ENCODE data around the gene ARX.

Gene ARX

DNA sequence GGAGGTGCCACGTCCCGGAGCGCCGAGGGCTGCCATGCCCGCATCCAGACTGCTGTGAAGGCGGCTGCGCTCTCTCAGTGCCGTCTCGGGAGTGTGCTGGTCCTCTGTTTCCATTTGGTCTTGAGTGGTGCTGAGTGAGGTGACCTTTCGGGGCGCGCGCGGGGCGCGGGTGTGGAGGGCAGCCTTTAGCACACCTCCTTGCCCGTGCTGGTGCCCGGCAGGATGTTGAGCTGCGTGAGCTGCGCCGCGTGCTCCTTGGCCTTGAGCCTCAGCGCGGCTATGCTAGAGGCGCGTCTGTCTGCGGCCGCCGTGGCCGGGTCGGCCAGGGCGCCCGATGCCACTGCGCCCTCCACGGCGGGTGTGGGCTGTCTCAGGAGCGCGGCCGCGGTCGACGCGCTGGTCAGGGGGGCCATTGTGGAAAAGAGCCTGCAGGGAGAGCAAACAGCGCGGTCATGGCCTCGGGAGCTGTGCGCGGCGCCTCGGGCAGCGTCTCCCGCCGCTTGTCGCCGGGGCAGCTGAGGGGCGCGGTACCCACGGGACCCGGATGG, 11.2 kb downstream of the ARX start:
- Histone ChIP-seq H3K27me3 (ENCODE audit: control insufficient read depth, insufficient read depth, low read length) (peaks cover 89% of the 10 kb centered on the region), H3K36me3 (ENCODE audit: control insufficient read depth, insufficient read depth, low read length) (no peaks in the 10 kb centered on the region), H3K4me1 (ENCODE audit: control insufficient read depth, insufficient read depth, low read length) (peaks cover 32% of the 10 kb centered on the region), H3K9me3 (ENCODE audit: control insufficient read depth, insufficient read depth, low read length) (no peaks in the 10 kb centered on the region), H3K4me3 (ENCODE audit: low read depth, low read length) (peak overlapping the region; percentile 43), H3K9ac (ENCODE audit: low read depth, low read length) (no peak overlapping the region)

DNA sequence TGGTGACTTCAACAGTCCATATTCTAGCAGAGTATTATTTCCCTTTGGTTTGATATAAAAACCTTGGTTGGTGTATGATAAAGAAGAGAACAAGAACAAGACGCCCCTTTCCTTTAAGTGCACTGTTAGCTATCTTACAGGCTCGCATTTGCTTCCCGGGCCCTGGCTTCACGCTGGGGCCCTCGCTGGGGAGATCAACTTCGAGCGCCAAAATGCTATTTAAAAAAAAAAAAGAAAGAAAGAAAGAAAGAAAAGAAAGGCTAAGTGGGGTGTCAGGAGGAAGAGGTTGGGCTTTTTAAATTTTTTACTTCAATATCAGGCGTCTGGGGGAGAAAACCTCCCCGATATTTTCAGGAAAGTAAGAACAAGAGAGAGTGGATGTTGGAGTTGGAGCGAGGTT, 11.7 kb downstream of the ARX start:
- no peak overlapping the region for H3K9ac ChIP-seq (ENCODE audit: low read depth, low read length)
- peaks cover 85% of the 10 kb centered on the region for H3K27me3 ChIP-seq (ENCODE audit: control insufficient read depth, insufficient read depth, low read length)
- no peaks in the 10 kb centered on the region for H3K36me3 ChIP-seq (ENCODE audit: control insufficient read depth, insufficient read depth, low read length)
- no peak overlapping the region for H3K4me3 ChIP-seq (ENCODE audit: low read depth, low read length)
- H3K4me1 ChIP-seq (ENCODE audit: control insufficient read depth, insufficient read depth, low read length) = peaks cover 33% of the 10 kb centered on the region
- H3K9me3 ChIP-seq (ENCODE audit: control insufficient read depth, insufficient read depth, low read length) = no peaks in the 10 kb centered on the region

DNA sequence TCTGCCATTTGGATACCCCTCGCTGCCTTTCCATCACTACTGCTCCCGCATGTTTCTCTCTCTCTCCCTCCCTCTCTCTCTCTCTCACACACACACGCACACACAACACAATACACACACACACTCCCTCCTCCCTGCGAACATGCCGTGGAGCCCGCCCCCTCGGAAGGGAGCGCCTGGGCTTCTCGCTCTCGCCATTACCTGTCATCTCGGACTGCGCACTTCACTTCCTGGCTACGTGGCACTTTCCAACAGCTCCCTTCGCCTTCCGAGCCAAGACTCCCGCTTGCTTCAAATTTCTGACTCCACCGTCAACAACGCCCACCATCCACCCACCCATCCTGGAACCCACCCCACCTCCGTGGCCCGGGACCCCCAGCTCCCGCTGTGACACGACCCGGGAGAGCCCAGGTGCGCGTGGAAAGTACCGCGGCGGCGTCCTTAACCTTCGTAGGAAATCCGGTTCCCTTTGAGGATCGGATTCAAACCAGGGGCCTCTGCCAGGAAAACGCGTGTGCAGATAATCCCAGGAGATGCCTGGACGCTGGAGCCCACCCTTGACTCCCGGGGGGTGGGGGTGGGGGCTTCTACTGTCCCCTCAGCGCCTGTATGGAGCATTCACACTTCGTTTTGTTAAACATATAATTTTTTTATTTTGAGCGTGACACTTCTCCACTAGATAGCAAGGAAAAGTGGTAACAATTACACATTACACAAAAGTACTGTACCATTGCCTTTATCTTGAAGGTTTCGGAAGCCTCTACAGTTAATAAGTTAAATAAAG, 12.5 kb downstream of the ARX start:
- Histone ChIP-seq H3K27me3 (ENCODE audit: control insufficient read depth, insufficient read depth, low read length) (peaks cover 85% of the 10 kb centered on the region), H3K4me3 (ENCODE audit: low read depth, low read length) (peak overlapping the region; percentile 66), H3K4me1 (ENCODE audit: control insufficient read depth, insufficient read depth, low read length) (peaks cover 41% of the 10 kb centered on the region), H3K36me3 (ENCODE audit: control insufficient read depth, insufficient read depth, low read length) (no peaks in the 10 kb centered on the region), H3K9me3 (ENCODE audit: control insufficient read depth, insufficient read depth, low read length) (no peaks in the 10 kb centered on the region), H3K9ac (ENCODE audit: low read depth, low read length) (no peak overlapping the region)

DNA sequence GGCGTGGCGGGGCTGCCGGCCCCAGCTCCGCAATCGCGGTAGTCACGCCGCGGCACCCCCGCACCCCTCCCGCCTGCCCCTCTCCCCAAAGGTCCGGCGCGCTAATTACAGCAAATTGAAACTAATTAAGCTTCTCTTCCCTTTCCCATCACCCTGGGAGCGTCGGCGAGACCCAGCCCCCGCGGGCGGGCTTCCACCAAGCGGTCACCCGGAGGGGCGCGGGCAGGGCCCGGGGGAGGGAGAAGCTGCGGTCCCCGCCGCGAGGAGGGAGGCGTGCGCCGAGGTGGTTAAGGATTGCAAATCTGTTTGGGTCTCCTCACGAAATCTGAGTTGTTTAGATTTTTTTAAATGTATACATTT, 13.1 kb downstream of the ARX start:
- H3K4me3 ChIP-seq (ENCODE audit: low read depth, low read length) = peak overlapping the region; percentile 66
- H3K27me3 ChIP-seq (ENCODE audit: control insufficient read depth, insufficient read depth, low read length) = peaks cover 83% of the 10 kb centered on the region
- H3K9ac ChIP-seq (ENCODE audit: low read depth, low read length) = no peak overlapping the region
- H3K36me3 ChIP-seq (ENCODE audit: control insufficient read depth, insufficient read depth, low read length) = no peaks in the 10 kb centered on the region
- no peaks in the 10 kb centered on the region for H3K9me3 ChIP-seq (ENCODE audit: control insufficient read depth, insufficient read depth, low read length)
- H3K4me1 ChIP-seq (ENCODE audit: control insufficient read depth, insufficient read depth, low read length) = peaks cover 42% of the 10 kb centered on the region

DNA sequence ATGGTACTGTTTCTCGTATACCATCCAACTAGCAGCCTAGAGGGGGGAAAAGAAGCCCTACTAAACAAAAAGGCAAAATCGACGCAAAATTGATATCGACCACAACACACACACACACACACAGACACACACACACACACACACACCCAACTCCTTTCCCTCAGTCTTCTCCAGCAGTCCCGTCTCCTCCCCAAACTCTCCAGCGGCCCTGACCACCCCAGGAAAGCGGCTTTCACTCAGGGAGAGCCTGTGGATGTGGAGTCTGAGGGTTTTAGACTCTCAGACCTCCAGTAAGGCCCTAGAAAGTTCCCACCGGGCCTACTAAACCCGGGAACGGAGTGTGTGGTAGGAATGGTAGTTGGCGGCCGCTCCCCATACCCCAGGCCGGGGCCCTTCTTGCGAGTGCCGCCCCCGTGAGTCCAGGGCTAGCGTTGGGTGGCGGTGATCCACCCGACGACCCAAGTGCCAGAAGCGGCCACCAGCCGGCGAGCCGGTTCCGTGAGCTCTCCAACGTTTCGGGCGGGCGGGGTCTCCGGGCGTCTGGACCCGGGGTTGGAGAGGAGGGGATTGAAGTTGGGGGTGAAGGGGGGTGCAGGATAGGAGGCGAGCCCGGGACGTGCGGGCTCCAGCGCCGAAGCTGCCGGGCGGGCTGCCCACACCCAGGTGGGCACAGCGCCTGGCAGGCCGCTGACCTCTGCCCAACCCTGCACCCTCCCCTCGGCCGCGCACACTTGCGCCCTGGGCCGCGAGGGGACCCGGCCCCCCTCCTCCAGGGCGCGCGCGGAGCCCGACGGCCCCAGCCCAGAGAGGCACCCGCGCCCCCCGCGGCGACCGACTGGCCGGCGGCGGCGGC, 13.7 kb downstream of the ARX start:
- peak overlapping the region; percentile 45 for H3K4me3 ChIP-seq (ENCODE audit: low read depth, low read length)
- H3K4me1 ChIP-seq (ENCODE audit: control insufficient read depth, insufficient read depth, low read length) = peaks cover 40% of the 10 kb centered on the region
- no peak overlapping the region for H3K9ac ChIP-seq (ENCODE audit: low read depth, low read length)
- no peaks in the 10 kb centered on the region for H3K36me3 ChIP-seq (ENCODE audit: control insufficient read depth, insufficient read depth, low read length)
- peaks cover 80% of the 10 kb centered on the region for H3K27me3 ChIP-seq (ENCODE audit: control insufficient read depth, insufficient read depth, low read length)
- H3K9me3 ChIP-seq (ENCODE audit: control insufficient read depth, insufficient read depth, low read length) = no peaks in the 10 kb centered on the region

DNA sequence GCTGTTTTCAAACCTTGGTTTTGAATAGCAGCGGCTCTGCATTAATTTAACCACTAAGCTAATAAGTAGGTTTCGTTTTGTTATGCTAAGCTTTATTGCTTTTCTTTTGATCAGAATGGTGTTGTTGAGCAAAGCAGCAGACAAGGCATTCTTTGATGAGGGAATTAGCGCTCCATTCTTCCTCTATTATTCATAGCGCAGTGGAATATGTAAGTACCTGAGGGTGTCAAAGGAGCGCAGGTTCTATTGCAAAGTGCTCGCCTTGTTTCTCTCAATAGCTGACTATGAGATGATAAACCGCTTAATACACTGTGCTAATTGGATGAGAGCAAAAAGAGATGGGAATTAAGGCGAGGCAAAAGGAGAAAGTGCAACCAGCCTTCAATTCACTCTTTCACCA, 16.3 kb downstream of the ARX start:
- peaks cover 55% of the 10 kb centered on the region for H3K27me3 ChIP-seq (ENCODE audit: control insufficient read depth, insufficient read depth, low read length)

DNA sequence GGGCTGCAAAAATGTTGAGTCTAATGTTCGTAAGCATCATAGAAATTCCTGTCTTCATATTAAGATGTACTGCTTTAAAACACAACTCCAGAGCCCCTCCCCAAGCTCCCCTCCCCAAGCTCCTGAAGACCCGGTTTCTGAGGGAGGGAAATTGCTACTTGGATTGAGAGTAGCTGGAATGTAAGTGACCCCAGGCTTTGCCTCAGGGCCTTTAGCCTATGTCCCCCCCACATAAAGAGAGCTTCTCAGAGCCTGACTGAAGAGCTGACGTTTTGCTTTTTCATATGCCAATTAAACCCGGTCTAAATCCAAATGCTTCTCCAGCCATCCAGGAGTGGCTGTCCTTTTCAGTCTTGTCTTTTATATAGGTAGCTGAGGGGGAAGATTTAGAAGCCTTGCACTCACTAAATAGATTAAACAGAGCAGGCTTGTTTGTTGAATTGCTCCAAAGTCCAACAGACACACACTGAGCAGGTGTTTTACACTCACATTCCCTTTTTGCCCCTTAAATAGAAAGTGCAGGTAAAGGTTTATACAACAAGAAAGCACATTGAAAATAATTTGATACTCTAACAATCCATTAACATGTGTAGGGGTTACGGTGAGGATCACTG, 19.6 kb downstream of the ARX start:
- Histone ChIP-seq H3K9ac (ENCODE audit: low read depth, low read length) (no peak overlapping the region), H3K4me1 (ENCODE audit: control insufficient read depth, insufficient read depth, low read length) (peaks cover 55% of the 10 kb centered on the region), H3K36me3 (ENCODE audit: control insufficient read depth, insufficient read depth, low read length) (no peaks in the 10 kb centered on the region), H3K4me3 (ENCODE audit: low read depth, low read length) (no peak overlapping the region), H3K27me3 (ENCODE audit: control insufficient read depth, insufficient read depth, low read length) (peaks cover 28% of the 10 kb centered on the region), H3K9me3 (ENCODE audit: control insufficient read depth, insufficient read depth, low read length) (no peaks in the 10 kb centered on the region)

More for the DNA sequence above, 16.3 kb downstream of the ARX start:
- Histone ChIP-seq H3K9ac (ENCODE audit: low read depth, low read length) (no peak overlapping the region), H3K36me3 (ENCODE audit: control insufficient read depth, insufficient read depth, low read length) (no peaks in the 10 kb centered on the region), H3K4me1 (ENCODE audit: control insufficient read depth, insufficient read depth, low read length) (peaks cover 52% of the 10 kb centered on the region), H3K4me3 (ENCODE audit: low read depth, low read length) (no peak overlapping the region), H3K9me3 (ENCODE audit: control insufficient read depth, insufficient read depth, low read length) (no peaks in the 10 kb centered on the region)

DNA sequence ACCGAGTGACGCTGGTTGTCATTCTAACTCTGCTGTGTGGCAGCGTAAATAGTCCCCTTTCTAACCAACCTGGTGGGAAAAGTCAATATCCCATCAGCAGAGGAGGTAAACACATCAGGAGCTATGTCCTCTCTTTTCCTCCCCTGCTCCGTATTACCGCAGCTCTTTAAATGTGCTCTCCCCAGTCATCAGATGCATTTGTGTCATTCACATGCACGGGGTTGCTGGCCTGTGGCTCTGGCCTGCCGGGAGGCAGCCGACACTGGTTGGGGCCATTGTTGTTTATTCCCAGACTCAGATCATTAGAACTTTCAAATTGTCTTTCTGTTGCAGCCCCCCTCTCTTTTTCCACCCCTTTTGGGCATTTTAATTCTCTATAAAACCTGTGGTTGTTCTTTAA, 21.9 kb downstream of the ARX start:
- Histone ChIP-seq H3K4me1 (ENCODE audit: control insufficient read depth, insufficient read depth, low read length) (peaks cover 40% of the 10 kb centered on the region), H3K9me3 (ENCODE audit: control insufficient read depth, insufficient read depth, low read length) (no peaks in the 10 kb centered on the region), H3K27me3 (ENCODE audit: control insufficient read depth, insufficient read depth, low read length) (peaks cover 10% of the 10 kb centered on the region), H3K9ac (ENCODE audit: low read depth, low read length) (no peak overlapping the region), H3K4me3 (ENCODE audit: low read depth, low read length) (no peak overlapping the region), H3K36me3 (ENCODE audit: control insufficient read depth, insufficient read depth, low read length) (no peaks in the 10 kb centered on the region)

DNA sequence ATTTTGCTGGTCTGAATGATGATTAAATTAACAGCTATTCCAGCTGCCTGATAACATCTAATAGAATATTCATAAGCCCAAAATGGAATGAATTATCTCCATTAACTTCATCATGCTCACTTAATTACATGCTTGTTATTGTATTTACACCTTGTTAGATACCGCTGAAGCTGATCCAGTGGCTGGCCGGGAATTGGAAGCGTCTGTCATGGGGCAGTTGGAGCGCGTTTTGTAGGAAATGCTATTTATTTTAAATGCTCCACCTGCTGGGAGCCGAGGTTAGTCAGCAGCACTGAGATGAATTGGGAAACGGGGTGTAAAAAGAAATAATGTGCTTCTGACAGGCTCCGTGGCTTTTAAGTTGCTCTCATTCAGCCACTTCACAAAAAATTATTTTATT, 25.2 kb downstream of the ARX start:
- Histone ChIP-seq H3K4me1 (ENCODE audit: control insufficient read depth, insufficient read depth, low read length) (peaks cover 20% of the 10 kb centered on the region), H3K4me3 (ENCODE audit: low read depth, low read length) (no peak overlapping the region), H3K9me3 (ENCODE audit: control insufficient read depth, insufficient read depth, low read length) (no peaks in the 10 kb centered on the region), H3K27me3 (ENCODE audit: control insufficient read depth, insufficient read depth, low read length) (no peaks in the 10 kb centered on the region), H3K36me3 (ENCODE audit: control insufficient read depth, insufficient read depth, low read length) (no peaks in the 10 kb centered on the region), H3K9ac (ENCODE audit: low read depth, low read length) (no peak overlapping the region)

DNA sequence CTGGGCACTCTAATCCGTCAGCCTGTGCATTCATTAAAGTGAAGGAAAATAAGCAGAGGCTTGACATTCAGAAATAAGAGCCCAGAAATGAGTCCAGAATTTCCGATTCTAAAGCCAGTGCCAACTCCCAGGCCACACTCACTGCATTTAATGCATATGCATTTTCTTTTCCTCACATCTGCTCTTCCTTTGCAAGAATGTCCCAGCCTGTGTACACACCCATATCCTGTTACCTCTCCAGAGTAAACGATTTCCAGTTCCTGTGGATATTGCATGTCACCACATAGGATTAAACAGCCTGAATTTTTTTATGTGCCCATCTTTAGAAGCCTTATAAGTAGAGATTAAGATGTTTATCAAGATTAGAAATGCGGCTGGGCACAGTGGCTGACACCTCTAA, 27.5 kb downstream of the ARX start:
- Histone ChIP-seq H3K27me3 (ENCODE audit: control insufficient read depth, insufficient read depth, low read length) (no peaks in the 10 kb centered on the region), H3K4me1 (ENCODE audit: control insufficient read depth, insufficient read depth, low read length) (peaks cover 3% of the 10 kb centered on the region), H3K9ac (ENCODE audit: low read depth, low read length) (no peak overlapping the region), H3K36me3 (ENCODE audit: control insufficient read depth, insufficient read depth, low read length) (no peaks in the 10 kb centered on the region), H3K9me3 (ENCODE audit: control insufficient read depth, insufficient read depth, low read length) (no peaks in the 10 kb centered on the region), H3K4me3 (ENCODE audit: low read depth, low read length) (no peak overlapping the region)

DNA sequence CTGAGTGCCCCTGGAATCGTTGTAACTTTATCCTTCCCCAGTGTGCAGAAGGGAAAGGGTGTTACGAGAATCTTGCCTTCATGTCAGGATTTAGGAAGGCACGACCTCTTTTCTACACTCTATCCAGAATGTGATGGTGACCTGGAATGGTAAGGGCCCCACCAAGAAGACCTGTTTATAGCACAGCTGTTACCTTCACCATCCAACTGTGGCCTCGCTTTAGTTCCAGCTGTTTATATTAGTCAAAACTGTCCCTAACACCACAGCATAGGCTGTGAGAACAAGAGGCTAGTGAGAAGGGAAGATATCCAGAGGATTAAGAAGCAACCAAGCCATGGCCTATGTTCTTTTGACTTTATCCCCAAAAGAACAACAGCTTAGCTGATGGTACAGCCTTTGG, 28.0 kb downstream of the ARX start:
- Histone ChIP-seq H3K4me1 (ENCODE audit: control insufficient read depth, insufficient read depth, low read length) (no peaks in the 10 kb centered on the region), H3K4me3 (ENCODE audit: low read depth, low read length) (no peak overlapping the region), H3K36me3 (ENCODE audit: control insufficient read depth, insufficient read depth, low read length) (no peaks in the 10 kb centered on the region), H3K9me3 (ENCODE audit: control insufficient read depth, insufficient read depth, low read length) (no peaks in the 10 kb centered on the region), H3K27me3 (ENCODE audit: control insufficient read depth, insufficient read depth, low read length) (no peaks in the 10 kb centered on the region), H3K9ac (ENCODE audit: low read depth, low read length) (no peak overlapping the region)

All from iPS-15b (cell line).